Colonic mucosa (tissue), 4 donors: ENCODE data around the gene PPP4R4. TPM values are rescaled to one million over a fixed set of nuclear protein-coding genes. Genes with fewer than 3 reads are reported as not detected.

Experiments used
- DNase-seq: peaks from one replicate; pipeline ENCODE4 v3.0.0-alpha.2; 2020
- H3K27ac ChIP-seq: fragments of 200-600 bp; one replicate; pipeline ENCODE4 v1.8.0; 2021
- H3K27me3 ChIP-seq: fragments of 200-600 bp; one replicate; pipeline ENCODE4 v1.8.0; 2021
- H3K36me3 ChIP-seq: fragments of 200-600 bp; one replicate; pipeline ENCODE4 v1.8.0; 2021
- H3K4me1 ChIP-seq: fragments of 200-600 bp; one replicate; pipeline ENCODE4 v1.8.0; 2021; ENCODE audit warnings: mild to moderate bottlenecking
- H3K4me3 ChIP-seq: fragments of 200-600 bp; one replicate; pipeline ENCODE4 v1.8.0; 2021
- H3K9ac ChIP-seq, 2 donors: one replicate each; pipeline ENCODE4 v1.7.0; 2013; ENCODE audit warnings: control low read depth in 2 of 2, low read depth in 2 of 2, low read length in 2 of 2
- H3K9me3 ChIP-seq: fragments of 200-600 bp; one replicate; pipeline ENCODE4 v1.8.0; 2021
- CTCF ChIP-seq: fragments of 200-600 bp; IDR thresholded peaks from one replicate; pipeline ENCODE4 v1.8.0; 2022; ENCODE audit warnings: antibody characterized with exemption, mild to moderate bottlenecking
- intact Hi-C: fragments of 100-400 bp; cut with DNase I; formaldehyde crosslinking; loops from one replicate; pipeline ENCODE4 v1.14.1; 2022
- total RNA-seq, 2 donors: library from RNA; stranded (reverse); fragmentation: NEBNext Ultra II Directional in 1 of 2; extraction: Animal tissue kit (Norgen Biotek cat#: 25700) in 1 of 2; gene quantifications; one replicate each; pipeline ENCODE4 v1.2.1, GENCODE V29; 2021
- donor health status: healthy.
- donor health status: DM: no; HTN: no; CAD: no.
- donor health status: DM: no; HTN: no; CAD: no.

Gene PPP4R4
- total RNA-seq, 2 donors from 2014 or later, result 0.27 TPM; not detected in 1

GRCh38 chr14:94180655-94181271, 6.6 kb downstream of the PPP4R4 start:
- TF ChIP-seq CTCF, result peak; percentile 39
- Histone ChIP-seq H3K4me3 (no peak overlapping the region), H3K9ac (no peak overlapping the region), H3K27me3 (peaks cover 13% of the 10 kb centered on the region), H3K36me3 (no peaks in the 10 kb centered on the region), H3K27ac (no peak overlapping the region), H3K4me1 (no peaks in the 10 kb centered on the region), H3K9me3 (no peaks in the 10 kb centered on the region)
- intact Hi-C loops, result no loop called here
- no peak for DNase-seq

- no peak for DNase-seq
- Histone ChIP-seq H3K27ac (no peak overlapping the region), H3K9ac (no peak overlapping the region), H3K9me3 (no peaks in the 10 kb centered on the region), H3K4me3 (no peak overlapping the region), H3K4me1 (no peaks in the 10 kb centered on the region), H3K36me3 (no peaks in the 10 kb centered on the region), H3K27me3 (peaks cover 3% of the 10 kb centered on the region)
- intact Hi-C loops, result no loop called here
- no peak for TF ChIP-seq CTCF
Measured at GRCh38 chr14:94181835-94182234, 7.7 kb downstream of the PPP4R4 start.

GRCh38 chr14:94192536-94192935, 18.4 kb downstream of the PPP4R4 start:
- no peak for TF ChIP-seq CTCF
- no peaks in the 10 kb centered on the region for H3K27me3 ChIP-seq
- intact Hi-C loops, result no loop called here

GRCh38 chr14:94193776-94194175, 19.7 kb downstream of the PPP4R4 start:
- H3K27me3 ChIP-seq, result no peaks in the 10 kb centered on the region
- no peaks in the 10 kb centered on the region for H3K36me3 ChIP-seq
- H3K4me1 ChIP-seq, result no peaks in the 10 kb centered on the region
- intact Hi-C loops, result no loop called here
- no peak for DNase-seq
- no peak overlapping the region for H3K27ac ChIP-seq
- TF ChIP-seq CTCF, result no peak
- no peak overlapping the region for H3K9ac ChIP-seq
- H3K9me3 ChIP-seq, result no peaks in the 10 kb centered on the region
- H3K4me3 ChIP-seq, result no peak overlapping the region

More at GRCh38 chr14:94192536-94192935, 18.4 kb downstream of the PPP4R4 start:
- H3K4me1 ChIP-seq, result no peaks in the 10 kb centered on the region
- H3K36me3 ChIP-seq, result no peaks in the 10 kb centered on the region
- H3K27ac ChIP-seq, result no peak overlapping the region
- DNase-seq, result no peak
- no peak overlapping the region for H3K4me3 ChIP-seq
- H3K9ac ChIP-seq, result no peak overlapping the region
- no peaks in the 10 kb centered on the region for H3K9me3 ChIP-seq

GRCh38 chr14:94196057-94196456, 21.9 kb downstream of the PPP4R4 start:
- intact Hi-C loops, result no loop called here
- Histone ChIP-seq H3K4me1 (no peaks in the 10 kb centered on the region), H3K27ac (no peak overlapping the region), H3K9ac (no peak overlapping the region), H3K4me3 (no peak overlapping the region), H3K36me3 (no peaks in the 10 kb centered on the region), H3K27me3 (no peaks in the 10 kb centered on the region), H3K9me3 (no peaks in the 10 kb centered on the region)
- TF ChIP-seq CTCF, result no peak
- no peak for DNase-seq
